Gastroesophageal sphincter (tissue), 3 donors: ENCODE measurements around the gene C11orf71.

Source experiments
- POLR2A ChIP-seq, 2 donors: fragments of 450-650 bp; IDR thresholded peaks; one replicate each; pipeline ENCODE4 v1.6.1; 2017; ENCODE audit warnings: antibody characterized with exemption in 2 of 2, mild to moderate bottlenecking in 2 of 2, moderate library complexity in 1 of 2
- TF ChIP-seq, protein P1 (sequence below), 4 experiments: fragments of 200-600 bp in 2 of 4; fragments of 450-650 bp in 2 of 4; sonication (generic) in 1 of 4; IDR thresholded peaks; one replicate each; pipeline ENCODE4 v1.5.1; 2017 to 2019; ENCODE audit warnings: antibody characterized with exemption in 4 of 4, mild to moderate bottlenecking in 2 of 4, moderate library complexity in 2 of 4

GRCh38 chr11:114368918-114369680 is 31.2 kb downstream of the C11orf71 start:
- TF ChIP-seq, protein P1, sequence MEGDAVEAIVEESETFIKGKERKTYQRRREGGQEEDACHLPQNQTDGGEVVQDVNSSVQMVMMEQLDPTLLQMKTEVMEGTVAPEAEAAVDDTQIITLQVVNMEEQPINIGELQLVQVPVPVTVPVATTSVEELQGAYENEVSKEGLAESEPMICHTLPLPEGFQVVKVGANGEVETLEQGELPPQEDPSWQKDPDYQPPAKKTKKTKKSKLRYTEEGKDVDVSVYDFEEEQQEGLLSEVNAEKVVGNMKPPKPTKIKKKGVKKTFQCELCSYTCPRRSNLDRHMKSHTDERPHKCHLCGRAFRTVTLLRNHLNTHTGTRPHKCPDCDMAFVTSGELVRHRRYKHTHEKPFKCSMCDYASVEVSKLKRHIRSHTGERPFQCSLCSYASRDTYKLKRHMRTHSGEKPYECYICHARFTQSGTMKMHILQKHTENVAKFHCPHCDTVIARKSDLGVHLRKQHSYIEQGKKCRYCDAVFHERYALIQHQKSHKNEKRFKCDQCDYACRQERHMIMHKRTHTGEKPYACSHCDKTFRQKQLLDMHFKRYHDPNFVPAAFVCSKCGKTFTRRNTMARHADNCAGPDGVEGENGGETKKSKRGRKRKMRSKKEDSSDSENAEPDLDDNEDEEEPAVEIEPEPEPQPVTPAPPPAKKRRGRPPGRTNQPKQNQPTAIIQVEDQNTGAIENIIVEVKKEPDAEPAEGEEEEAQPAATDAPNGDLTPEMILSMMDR (IDR thresholded peaks at IDR 0.05) = no peak
- no peak for TF ChIP-seq POLR2A (IDR thresholded peaks at IDR 0.05)
